Measurements from ENCODE around the gene B3GNT8. TPM values are rescaled to one million over a fixed set of nuclear protein-coding genes. Genes with fewer than 3 reads are reported as not detected.
"Not testable (repeated sequence)": the region's sequence is repeated elsewhere in the genome, so short reads cannot be mapped to it uniquely, and the experiment has no call there.

B3GNT8 gene
- total and polyA plus RNA-seq, 2 donors from 2014 or later: 4.4 to 6.5 TPM

GRCh38 chr19:41411100-41411967 lies 15.8 kb downstream of the B3GNT8 start:
- no peak overlapping the region for H3K27ac ChIP-seq (ENCODE audit: low read depth in 2 of 2, low read length in 2 of 2)
- no peak overlapping the region for H3K9ac ChIP-seq (ENCODE audit: low read length in 3 of 3)
- FAIRE-seq (no peak), DNase-seq (no peak)
- H3K4me1 ChIP-seq (ENCODE audit: control insufficient read depth in 2 of 3, insufficient read depth in 2 of 3, low read depth in 1 of 3, low read length in 3 of 3): peaks cover 0 to 8% (median 0%) of the 10 kb centered on the region in 3 donors
- H3K4me3 ChIP-seq (ENCODE audit: low read length in 3 of 3): no peak overlapping the region
- peaks cover 0 to 31% (median 18%) of the 10 kb centered on the region in 3 donors for H3K36me3 ChIP-seq (ENCODE audit: control insufficient read depth in 2 of 3, insufficient read depth in 3 of 3, low read length in 3 of 3)
- TF ChIP-seq, protein P1, sequence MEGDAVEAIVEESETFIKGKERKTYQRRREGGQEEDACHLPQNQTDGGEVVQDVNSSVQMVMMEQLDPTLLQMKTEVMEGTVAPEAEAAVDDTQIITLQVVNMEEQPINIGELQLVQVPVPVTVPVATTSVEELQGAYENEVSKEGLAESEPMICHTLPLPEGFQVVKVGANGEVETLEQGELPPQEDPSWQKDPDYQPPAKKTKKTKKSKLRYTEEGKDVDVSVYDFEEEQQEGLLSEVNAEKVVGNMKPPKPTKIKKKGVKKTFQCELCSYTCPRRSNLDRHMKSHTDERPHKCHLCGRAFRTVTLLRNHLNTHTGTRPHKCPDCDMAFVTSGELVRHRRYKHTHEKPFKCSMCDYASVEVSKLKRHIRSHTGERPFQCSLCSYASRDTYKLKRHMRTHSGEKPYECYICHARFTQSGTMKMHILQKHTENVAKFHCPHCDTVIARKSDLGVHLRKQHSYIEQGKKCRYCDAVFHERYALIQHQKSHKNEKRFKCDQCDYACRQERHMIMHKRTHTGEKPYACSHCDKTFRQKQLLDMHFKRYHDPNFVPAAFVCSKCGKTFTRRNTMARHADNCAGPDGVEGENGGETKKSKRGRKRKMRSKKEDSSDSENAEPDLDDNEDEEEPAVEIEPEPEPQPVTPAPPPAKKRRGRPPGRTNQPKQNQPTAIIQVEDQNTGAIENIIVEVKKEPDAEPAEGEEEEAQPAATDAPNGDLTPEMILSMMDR (IDR thresholded peaks at IDR 0.05; ENCODE audit: borderline replicate concordance, extremely low read depth, insufficient read depth): no peak
- no peaks in the 10 kb centered on the region for H3K9me3 ChIP-seq (ENCODE audit: control insufficient read depth in 2 of 3, insufficient read depth in 1 of 3, low read length in 3 of 3)
- no peaks in the 10 kb centered on the region for H3K27me3 ChIP-seq (ENCODE audit: control insufficient read depth, insufficient read depth, low read length)
- intact Hi-C loops (cut with DNase I): no loop called here

GRCh38 chr19:41410336-41411054 lies 16.7 kb downstream of the B3GNT8 start:
- Histone ChIP-seq H3K4me1 (ENCODE audit: control insufficient read depth in 2 of 3, insufficient read depth in 2 of 3, low read depth in 1 of 3, low read length in 3 of 3) (peaks cover 0 to 8% (median 0%) of the 10 kb centered on the region in 3 donors), H3K36me3 (ENCODE audit: control insufficient read depth in 2 of 3, insufficient read depth in 3 of 3, low read length in 3 of 3) (peaks cover 0 to 29% (median 15%) of the 10 kb centered on the region in 3 donors), H3K9ac (ENCODE audit: low read length in 3 of 3) (no peak overlapping the region), H3K9me3 (ENCODE audit: control insufficient read depth in 2 of 3, insufficient read depth in 1 of 3, low read length in 3 of 3) (no peaks in the 10 kb centered on the region), H3K27me3 (ENCODE audit: control insufficient read depth, insufficient read depth, low read length) (no peaks in the 10 kb centered on the region), H3K27ac (ENCODE audit: low read depth in 2 of 2, low read length in 2 of 2) (peak overlapping the region in 1 of 2 donors; percentile 63), H3K4me3 (ENCODE audit: low read length in 3 of 3) (no peak overlapping the region)
- no peak for DNase-seq
- intact Hi-C loops (cut with DNase I): no loop called here
- FAIRE-seq: no peak
- TF ChIP-seq, protein P1 (IDR thresholded peaks at IDR 0.05; ENCODE audit: borderline replicate concordance, extremely low read depth, insufficient read depth): no peak

DNA sequence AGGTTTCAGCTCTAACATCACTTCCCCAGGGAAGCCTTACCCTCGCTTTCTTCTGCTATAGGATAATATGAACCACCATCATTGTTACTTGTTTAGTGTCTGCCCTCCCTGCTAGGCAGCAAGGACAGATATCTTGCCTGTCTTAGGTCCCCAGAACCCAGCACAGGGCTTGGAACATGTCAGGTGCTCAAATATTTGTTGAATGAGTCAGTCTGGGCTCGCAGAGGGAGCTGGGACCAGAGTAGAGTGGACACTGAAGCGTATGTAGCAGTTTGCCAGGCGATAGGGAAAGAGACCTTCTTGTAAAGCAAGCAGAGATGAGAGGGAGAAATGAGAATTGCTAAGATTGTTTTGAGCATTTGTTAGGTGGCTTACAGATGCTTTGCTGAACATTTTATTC lies 17.9 kb downstream of the B3GNT8 start:
- DNase-seq (no peak), FAIRE-seq (no peak)
- Histone ChIP-seq H3K9me3 (ENCODE audit: control insufficient read depth in 2 of 3, insufficient read depth in 1 of 3, low read length in 3 of 3) (no peaks in the 10 kb centered on the region), H3K9ac (ENCODE audit: low read length in 3 of 3) (no peak overlapping the region), H3K27me3 (ENCODE audit: control insufficient read depth, insufficient read depth, low read length) (no peaks in the 10 kb centered on the region), H3K27ac (ENCODE audit: low read depth in 2 of 2, low read length in 2 of 2) (peak overlapping the region; percentile 1 to 59), H3K4me3 (ENCODE audit: low read length in 3 of 3) (no peak overlapping the region), H3K4me1 (ENCODE audit: control insufficient read depth in 2 of 3, insufficient read depth in 2 of 3, low read depth in 1 of 3, low read length in 3 of 3) (peaks cover 0 to 8% (median 0%) of the 10 kb centered on the region in 3 donors), H3K36me3 (ENCODE audit: control insufficient read depth in 2 of 3, insufficient read depth in 3 of 3, low read length in 3 of 3) (peaks cover 0 to 17% (median 8%) of the 10 kb centered on the region in 3 donors)
- TF ChIP-seq, protein P1 (IDR thresholded peaks at IDR 0.05; ENCODE audit: borderline replicate concordance, extremely low read depth, insufficient read depth): no peak
- intact Hi-C loops (cut with DNase I): no loop called here

DNA sequence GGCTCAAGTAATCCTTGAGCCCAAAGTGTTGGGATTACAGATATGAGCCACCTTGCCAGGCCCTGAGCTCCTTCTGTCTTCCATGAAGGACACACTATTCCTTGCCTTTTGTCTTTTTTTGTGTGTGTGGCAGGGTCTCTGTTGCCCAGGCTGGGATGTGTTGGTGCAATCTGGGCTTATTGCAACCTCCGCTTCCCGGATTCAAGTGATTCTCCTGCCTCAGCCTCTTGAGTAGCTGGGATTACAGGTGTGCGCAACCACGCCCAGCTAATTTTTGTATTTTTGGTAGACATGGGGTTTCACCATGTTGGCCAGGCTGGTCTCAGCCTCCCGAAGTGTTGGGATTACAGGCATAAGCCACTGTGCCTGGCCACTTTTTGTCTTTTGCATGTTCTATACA lies 18.3 kb downstream of the B3GNT8 start:
- H3K9ac ChIP-seq (ENCODE audit: low read length in 3 of 3); H3K4me3 ChIP-seq (ENCODE audit: low read length in 3 of 3); H3K9me3 ChIP-seq (ENCODE audit: control insufficient read depth in 2 of 3, insufficient read depth in 1 of 3, low read length in 3 of 3); FAIRE-seq; H3K27me3 ChIP-seq (ENCODE audit: control insufficient read depth, insufficient read depth, low read length); H3K4me1 ChIP-seq (ENCODE audit: control insufficient read depth in 2 of 3, insufficient read depth in 2 of 3, low read depth in 1 of 3, low read length in 3 of 3); DNase-seq; intact Hi-C loops (cut with DNase I): not testable (repeated sequence)
- peaks cover 0 to 13% (median 4%) of the 10 kb centered on the region in 3 donors for H3K36me3 ChIP-seq (ENCODE audit: control insufficient read depth in 2 of 3, insufficient read depth in 3 of 3, low read length in 3 of 3)
- peak overlapping the region; percentile 1 to 59 for H3K27ac ChIP-seq (ENCODE audit: low read depth in 2 of 2, low read length in 2 of 2)
